HG03095 (cell line): ENCODE measurements around the gene FAM171A1.

Experiments used
- ATAC-seq: cut with Tn5 transposase; IDR thresholded peaks from one replicate; pipeline ENCODE4 v1.9.1; 2021; ENCODE audit warnings: moderate library complexity; ENCODE audit not compliant: unreplicated experiment

FAM171A1 gene

GRCh38 chr10:15181576-15182156 lies 189.4 kb downstream of the FAM171A1 start:
- no peak for ATAC-seq

- ATAC-seq: no peak
These were observed 190.4 kb downstream of the FAM171A1 start for GRCh38 chr10:15180736-15181135.

GRCh38 chr10:15176269-15176668 lies 194.8 kb downstream of the FAM171A1 start:
- ATAC-seq: no peak

- ATAC-seq: no peak
These were observed 195.5 kb downstream of the FAM171A1 start for GRCh38 chr10:15175587-15175986.

GRCh38 chr10:15172306-15172840 lies 198.7 kb downstream of the FAM171A1 start:
- ATAC-seq: no peak

- ATAC-seq: no peak
These were observed 201.3 kb downstream of the FAM171A1 start for GRCh38 chr10:15169555-15170401.

- ATAC-seq: peak; percentile 41
These were observed 202.1 kb downstream of the FAM171A1 start for GRCh38 chr10:15168786-15169554.

- ATAC-seq: peak; percentile 81
These were observed 202.8 kb downstream of the FAM171A1 start, which contains the start of gene NMT2 for GRCh38 chr10:15168291-15168785. Gene NMT2 (minus strand): TSS chr10:15168693. CDS start chr10:15168612, 81 bp downstream.

GRCh38 chr10:15167411-15168290 lies 203.4 kb downstream of the FAM171A1 start:
- peak; percentile 41 for ATAC-seq

GRCh38 chr10:15166325-15166724 lies 204.8 kb downstream of the FAM171A1 start:
- ATAC-seq: no peak

GRCh38 chr10:15163253-15163828 lies 207.7 kb downstream of the FAM171A1 start:
- ATAC-seq: no peak
